HCT116 (cell line): ENCODE data around the gene NFX1. TPM values are rescaled to one million over a fixed set of nuclear protein-coding genes. Genes with fewer than 3 reads are reported as not detected.

Experiments
- ATAC-seq: fragments of 200-7000 bp; cut with Tn5 transposase; 2 replicates; pipeline ENCODE4 v1.9.1; 2020; ENCODE audit warnings: mild to moderate bottlenecking, moderate library complexity
- BruUV-seq: library from RNA; stranded (reverse); fragments of 400-500 nt; replicated peaks from 2 replicates; lab custom pipeline; 2021; lab: Mats Ljungman, UMichigan
- CTCF ChIA-PET: fragments of 300-600 bp; sonication (Branson Sonifier 250); formaldehyde crosslinking; loops from one replicate; lab custom pipeline; 2021; ENCODE audit warnings: antibody characterized with exemption; lab: Charles Lee
- POLR2A ChIA-PET: fragments of 300-600, 350-600 bp; sonication (Branson Sonifier 250); formaldehyde crosslinking; loops from one replicate; lab custom pipeline; 2021; ENCODE audit warnings: antibody characterized with exemption; lab: Charles Lee
- RAD21 ChIA-PET, 2 experiments: fragments of 300-600 bp; sonication (Branson Sonifier 250); formaldehyde crosslinking; loops; one replicate each; lab custom pipeline; 2023; ENCODE audit warnings: low total read pairs in 2 of 2; ENCODE audit not compliant: uncharacterized antibody in 2 of 2, unreplicated experiment in 2 of 2, low non-redundant PET in 1 of 2; lab: Charles Lee
- DNase-seq: peaks from one replicate; pipeline ENCODE4 v3.0.0-alpha.2; 2010; ENCODE audit warnings: low read depth, low spot score
- H2AFZ ChIP-seq: fragments of 200-600 bp; shearing (Covaris generic), sonication (generic); 2 replicates; pipeline ENCODE4 v1.6.1; 2017; ENCODE audit warnings: low read depth, mixed run types, mixed read lengths, antibody characterized with exemption, low read length; ENCODE audit not compliant: poor library complexity, severe bottlenecking
- H3K27ac ChIP-seq: 2 replicates; pipeline ENCODE4 v1.5.1; 2012; ENCODE audit warnings: low read depth, low read length
- H3K27me3 ChIP-seq: fragments of 200-600 bp; sonication (generic); 2 replicates; pipeline ENCODE4 v1.6.1; 2016; ENCODE audit warnings: mixed run types, low read length, mixed read lengths; ENCODE audit not compliant: insufficient read depth
- H3K36me3 ChIP-seq, 2 experiments: fragments of 200-500 bp in 1 of 2; fragments of 200-600 bp in 1 of 2; sonication (Bioruptor generic) in 1 of 2; sonication (generic) in 1 of 2; 2 replicates each; pipeline versions ENCODE4 v1.5.1 to v1.6.1; 2014 to 2016; ENCODE audit warnings: low read length in 2 of 2, inconsistent platforms in 1 of 2, mixed read lengths in 1 of 2, mixed run types in 1 of 2; ENCODE audit not compliant: insufficient read depth in 2 of 2, control insufficient read depth in 1 of 2
- H3K4me1 ChIP-seq, 2 experiments: fragments of 200-600 bp in 1 of 2; sonication (generic) in 1 of 2; 2 replicates each; pipeline versions ENCODE4 v1.5.1 to v1.6.1; 2012 to 2017; ENCODE audit warnings: low read length in 2 of 2, inconsistent platforms in 1 of 2, mild to moderate bottlenecking in 1 of 2, mixed read lengths in 1 of 2, mixed run types in 1 of 2, moderate library complexity in 1 of 2; ENCODE audit not compliant: insufficient read depth in 2 of 2, control insufficient read depth in 1 of 2
- H3K4me2 ChIP-seq: fragments of 200-600 bp; sonication (generic); 2 replicates; pipeline ENCODE4 v1.6.1; 2017; ENCODE audit warnings: mixed run types, low read length, mixed read lengths
- H3K4me3 ChIP-seq, 2 experiments: fragments of 200-600 bp in 1 of 2; sonication (generic) in 1 of 2; replicated peaks in 1 of 2; 2 replicates each; pipeline ENCODE4 v1.5.1; 2011 to 2016; ENCODE audit warnings: low read length in 2 of 2, control low read depth in 1 of 2, low read depth in 1 of 2, mild to moderate bottlenecking in 1 of 2, mixed read lengths in 1 of 2, mixed run types in 1 of 2
- H3K79me2 ChIP-seq: fragments of 200-600 bp; sonication (generic); 2 replicates; pipeline ENCODE4 v1.6.1; 2017; ENCODE audit warnings: mild to moderate bottlenecking, mixed run types, low read length, moderate library complexity, mixed read lengths; ENCODE audit not compliant: insufficient read depth
- H3K9ac ChIP-seq: fragments of 200-600 bp; sonication (generic); 2 replicates; pipeline ENCODE4 v1.6.1; 2016; ENCODE audit warnings: low read length, mixed read lengths
- H3K9me2 ChIP-seq: fragments of 200-600 bp; sonication (generic), shearing (Covaris generic); 2 replicates; pipeline ENCODE4 v1.6.1; 2017; ENCODE audit warnings: mixed run types, mild to moderate bottlenecking, moderate library complexity; ENCODE audit not compliant: insufficient read depth
- H3K9me3 ChIP-seq, 2 experiments: fragments of 200-500 bp in 1 of 2; fragments of 200-600 bp in 1 of 2; sonication (Bioruptor generic) in 1 of 2; sonication (generic) in 1 of 2; 2 replicates each; pipeline ENCODE4 v1.6.1; 2014 to 2017; ENCODE audit warnings: low read length in 2 of 2, mixed read lengths in 2 of 2, inconsistent platforms in 1 of 2, low read depth in 1 of 2, mild to moderate bottlenecking in 1 of 2, mixed run types in 1 of 2, moderate library complexity in 1 of 2; ENCODE audit not compliant: control insufficient read depth in 1 of 2, insufficient read depth in 1 of 2
- H4K20me1 ChIP-seq: fragments of 200-600 bp; sonication (generic), shearing (Covaris generic); 2 replicates; pipeline ENCODE4 v1.6.1; 2017; ENCODE audit warnings: mixed run types, mild to moderate bottlenecking, moderate library complexity; ENCODE audit not compliant: insufficient read depth
- ATF3 ChIP-seq: IDR thresholded peaks from 2 replicates; pipeline ENCODE4 v1.6.1; 2012
- CBX3 ChIP-seq: IDR thresholded peaks from 2 replicates; pipeline ENCODE4 v1.6.1; 2012; ENCODE audit warnings: low read depth
- CEBPB ChIP-seq: IDR thresholded peaks from 2 replicates; pipeline ENCODE4 v1.6.1; 2012; ENCODE audit warnings: low read depth
- CTCF ChIP-seq, 3 experiments: fragments of 200-600 bp in 1 of 3; sonication (generic) in 1 of 3; IDR thresholded peaks in 2 of 3; conservative IDR thresholded peaks in 1 of 3; 2 replicates each; pipeline ENCODE4 v1.5.1; 2012 to 2017; ENCODE audit warnings: low read depth in 2 of 3, low read length in 2 of 3, antibody characterized with exemption in 1 of 3, borderline replicate concordance in 1 of 3, control low read depth in 1 of 3, mild to moderate bottlenecking in 1 of 3, mixed read lengths in 1 of 3, mixed run types in 1 of 3, moderate library complexity in 1 of 3; ENCODE audit not compliant: insufficient read depth in 1 of 3
- ELF1 ChIP-seq: IDR thresholded peaks from 2 replicates; pipeline ENCODE4 v1.6.1; 2012; ENCODE audit warnings: low read depth, borderline replicate concordance
- EZH2 ChIP-seq: fragments of 200-600 bp; sonication (generic); IDR thresholded peaks from 2 replicates; pipeline ENCODE4 v1.6.1; 2017; ENCODE audit warnings: antibody characterized with exemption, mixed run types
- EZH2phosphoT487 ChIP-seq: fragments of 200-600 bp; IDR thresholded peaks from 2 replicates; pipeline ENCODE4 v1.6.1; 2018; ENCODE audit warnings: antibody characterized with exemption, borderline replicate concordance
- JUND ChIP-seq: IDR thresholded peaks from 2 replicates; pipeline ENCODE4 v1.6.1; 2012
- MAX ChIP-seq: IDR thresholded peaks from 2 replicates; pipeline ENCODE4 v1.6.1; 2012
- POLR2A ChIP-seq: IDR thresholded peaks from 2 replicates; pipeline ENCODE4 v1.7.0; 2011; ENCODE audit warnings: borderline replicate concordance; ENCODE audit not compliant: insufficient read depth, insufficient read length; ENCODE audit errors: extremely low read depth
- POLR2AphosphoS5 ChIP-seq: IDR thresholded peaks from 2 replicates; pipeline ENCODE4 v1.6.1; 2011; ENCODE audit warnings: mild to moderate bottlenecking, low read depth, low read length, moderate library complexity
- REST ChIP-seq: IDR thresholded peaks from 2 replicates; pipeline ENCODE4 v1.6.1; 2012; ENCODE audit warnings: low read depth
- SIN3A ChIP-seq: IDR thresholded peaks from 2 replicates; pipeline ENCODE4 v1.6.1; 2012; ENCODE audit warnings: low read depth
- SRF ChIP-seq: IDR thresholded peaks from 2 replicates; pipeline ENCODE4 v1.6.1; 2012; ENCODE audit warnings: low read depth
- TCF7L2 ChIP-seq: IDR thresholded peaks from 2 replicates; pipeline ENCODE4 v1.7.0; 2011; ENCODE audit warnings: borderline replicate concordance, inconsistent platforms; ENCODE audit not compliant: insufficient read depth, insufficient read length; ENCODE audit errors: extremely low read depth
- ZBTB33 ChIP-seq: IDR thresholded peaks from 2 replicates; pipeline ENCODE4 v1.6.1; 2011; ENCODE audit warnings: mild to moderate bottlenecking, low read length, moderate library complexity; ENCODE audit not compliant: insufficient replicate concordance; ENCODE audit errors: extremely low read depth
- intact Hi-C: fragments of 100-400 bp; cut with micrococcal nuclease; formaldehyde crosslinking; loops from 2 replicates; pipeline ENCODE4 v1.10.0; 2022
- total RNA-seq: library from RNA; stranded (reverse); gene quantifications from one replicate; pipeline ENCODE4 v1.2.1, GENCODE V29; 2021; ENCODE audit not compliant: unreplicated experiment

Gene NFX1
- total RNA-seq, 1 experiment from 2014 or later, result 31.7 TPM

GRCh38 chr9:33351547-33351946, 61.2 kb downstream of the NFX1 start (continued):
- TF ChIP-seq ZBTB33, result no peak
- no peak for TF ChIP-seq CEBPB
- no peak for TF ChIP-seq ATF3
- TF ChIP-seq MAX, result no peak

- no peaks in the 10 kb centered on the region for H3K9me3 ChIP-seq
- no peak overlapping the region for H3K27ac ChIP-seq
- BruUV-seq, result no TSS peak
- no peak overlapping the region for H2AFZ ChIP-seq
- no peaks in the 10 kb centered on the region for H3K79me2 ChIP-seq
- no peak overlapping the region for H3K9ac ChIP-seq
- no peak overlapping the region for H3K4me2 ChIP-seq
- intact Hi-C loops, result loop anchor here (10.0 kb wide), 1 partner anchor 60 kb away; no protein-coding TSS in a partner anchor
- CTCF ChIA-PET, result no interaction called here
- no peaks in the 10 kb centered on the region for H3K27me3 ChIP-seq
- no peaks in the 10 kb centered on the region for H3K4me1 ChIP-seq
- ATAC-seq (no peak), DNase-seq (no peak)
- H4K20me1 ChIP-seq, result no peaks in the 10 kb centered on the region
- H3K36me3 ChIP-seq, result peaks cover 0 to 5% of the 10 kb centered on the region in 2 experiments; a peak in 1 of 4 replicates
- RAD21 ChIA-PET, result no interaction called here
- POLR2A ChIA-PET, result no interaction called here
- no peak overlapping the region for H3K4me3 ChIP-seq
- H3K9me2 ChIP-seq, result no peaks in the 10 kb centered on the region
- no peak for TF ChIP-seq EZH2phosphoT487
- TF ChIP-seq ATF3, result no peak
- no peak for TF ChIP-seq ELF1
- no peak for TF ChIP-seq CTCF (IDR thresholded peaks at IDR 0.05 in 2 of 3, conservative IDR thresholded peaks at IDR 0.05 in 1 of 3; ENCODE audit: borderline replicate concordance in 1 of 3, insufficient read depth in 1 of 3, low read depth in 2 of 3, low read length in 2 of 3)
- TF ChIP-seq SIN3A, result no peak
- no peak for TF ChIP-seq CEBPB
- TF ChIP-seq JUND, result no peak
- no peak for TF ChIP-seq CBX3
- TF ChIP-seq POLR2A, result no peak
- no peak for TF ChIP-seq EZH2
- no peak for TF ChIP-seq MAX
- TF ChIP-seq SRF, result no peak
- TF ChIP-seq POLR2AphosphoS5, result no peak
- no peak for TF ChIP-seq TCF7L2
- TF ChIP-seq REST, result no peak
Observed at GRCh38 chr9:33354651-33355211, 64.4 kb downstream of the NFX1 start.
